SK-N-DZ (cell line): Measurements from ENCODE around the gene SYT5.
"Not testable (repeated sequence)": the region's sequence is repeated elsewhere in the genome, so short reads cannot be mapped to it uniquely, and the experiment has no call there.

Source experiments
- DNase-seq: peaks from one replicate; pipeline ENCODE4 v3.0.0-alpha.2; 2015; ENCODE audit warnings: low spot score

The SYT5 gene

DNA sequence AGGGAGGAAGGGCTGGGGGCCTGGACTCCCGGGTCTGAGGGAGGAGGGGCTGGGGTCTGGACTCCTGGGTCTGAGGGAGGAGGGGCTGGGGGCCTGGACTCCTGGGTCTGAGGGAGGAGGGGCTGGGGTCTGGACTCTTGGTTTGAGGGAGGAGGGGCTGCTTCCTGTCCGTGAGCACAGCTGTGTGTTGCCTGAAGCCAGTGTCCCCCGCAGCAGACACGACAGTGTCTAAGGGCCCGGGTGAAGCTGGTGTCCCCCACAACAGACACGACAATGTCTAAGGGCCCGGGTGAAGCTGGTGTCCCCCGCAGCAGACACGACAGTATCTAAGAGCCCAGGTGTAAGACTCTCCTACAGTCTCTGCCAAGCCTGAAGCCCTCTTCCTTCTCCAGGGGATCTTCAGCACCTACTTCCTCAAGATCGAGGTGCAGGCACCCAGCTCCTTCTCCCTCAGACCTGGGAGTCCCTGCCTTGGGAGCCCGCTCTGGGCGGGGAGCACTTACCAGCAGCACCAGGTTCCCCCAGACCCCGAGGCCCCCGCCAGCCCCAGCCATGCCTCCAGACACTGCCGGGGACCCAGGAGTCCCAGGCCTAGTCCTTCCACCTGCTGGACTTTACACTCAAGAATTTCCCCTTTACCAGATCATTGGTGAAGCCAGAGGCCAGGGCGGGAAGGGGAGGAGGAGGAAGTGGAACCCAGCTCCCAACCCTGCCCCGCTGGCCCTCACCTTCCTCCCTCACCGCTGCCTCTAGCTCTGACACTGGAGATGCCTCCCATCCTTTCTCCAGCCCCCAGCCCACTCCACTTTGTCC is 29.0 kb upstream of the SYT5 start, which contains the start of gene PTPRH:
Gene PTPRH, minus strand, starts transcription at position 622 of the 813 bp plus-strand sequence. Its CDS starts 68 bp downstream, at position 554.
- DNase-seq, result no peak

DNA sequence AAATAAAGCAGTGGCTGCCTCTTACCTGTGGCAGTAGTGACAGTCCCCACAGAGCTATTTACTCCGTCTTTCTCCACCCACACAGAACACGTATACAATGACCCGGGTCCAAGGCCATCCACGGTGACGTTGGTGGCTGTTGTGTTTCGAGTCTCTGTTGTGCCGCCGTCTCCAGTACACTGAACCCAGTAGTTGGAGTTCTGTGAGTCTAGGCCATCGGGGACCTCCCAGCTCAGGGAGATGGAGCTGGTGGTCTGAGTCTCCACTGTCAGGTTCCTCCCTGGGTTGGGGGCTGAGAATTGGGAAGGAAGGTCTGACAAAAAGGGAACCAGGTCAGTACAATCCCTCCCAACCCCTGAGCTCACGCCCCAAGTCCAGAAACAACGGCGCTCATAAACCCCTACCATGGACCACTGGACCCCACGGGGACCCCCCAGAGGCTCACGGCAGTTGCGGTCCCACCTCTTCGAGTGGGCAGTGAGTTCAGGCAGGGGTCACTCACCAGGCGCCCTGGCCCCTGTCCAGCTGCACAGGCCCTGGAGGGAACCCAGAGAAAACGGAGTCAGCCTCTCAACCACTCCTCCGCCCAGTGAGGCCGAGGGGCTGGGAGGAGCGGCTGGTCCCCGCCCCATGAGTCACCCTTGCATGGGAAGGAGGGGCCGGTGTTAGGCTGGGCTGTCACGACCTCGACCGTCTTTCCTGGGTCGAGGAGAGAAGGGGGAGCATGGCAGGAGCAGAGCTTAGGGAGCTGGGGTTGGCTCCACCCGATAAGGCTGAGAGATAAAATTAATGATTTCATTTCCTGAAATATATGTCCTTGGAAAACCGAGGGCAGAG is 26.8 kb upstream of the SYT5 start:
- DNase-seq, result peak; percentile 32

DNA sequence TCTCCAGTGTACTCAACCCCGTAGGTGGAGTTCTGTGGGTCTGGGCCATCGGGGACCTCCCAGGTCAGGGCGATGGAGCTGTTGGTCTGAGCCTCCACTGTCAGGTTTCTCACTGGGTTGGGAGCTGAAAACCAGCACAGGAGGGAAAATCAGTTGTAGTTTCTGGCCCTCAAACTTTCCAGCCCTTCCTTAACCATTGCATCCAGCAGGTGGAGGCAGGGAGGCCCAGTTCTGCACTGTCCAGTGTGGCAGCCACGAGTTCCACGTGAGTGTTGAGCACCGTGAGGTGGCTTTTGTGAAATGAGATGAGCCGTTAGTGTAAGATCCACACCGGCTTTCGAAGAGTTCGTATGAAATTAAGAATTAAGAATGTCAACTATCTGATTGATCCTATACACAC is 22.1 kb upstream of the SYT5 start:
- not testable (repeated sequence) for DNase-seq

DNA sequence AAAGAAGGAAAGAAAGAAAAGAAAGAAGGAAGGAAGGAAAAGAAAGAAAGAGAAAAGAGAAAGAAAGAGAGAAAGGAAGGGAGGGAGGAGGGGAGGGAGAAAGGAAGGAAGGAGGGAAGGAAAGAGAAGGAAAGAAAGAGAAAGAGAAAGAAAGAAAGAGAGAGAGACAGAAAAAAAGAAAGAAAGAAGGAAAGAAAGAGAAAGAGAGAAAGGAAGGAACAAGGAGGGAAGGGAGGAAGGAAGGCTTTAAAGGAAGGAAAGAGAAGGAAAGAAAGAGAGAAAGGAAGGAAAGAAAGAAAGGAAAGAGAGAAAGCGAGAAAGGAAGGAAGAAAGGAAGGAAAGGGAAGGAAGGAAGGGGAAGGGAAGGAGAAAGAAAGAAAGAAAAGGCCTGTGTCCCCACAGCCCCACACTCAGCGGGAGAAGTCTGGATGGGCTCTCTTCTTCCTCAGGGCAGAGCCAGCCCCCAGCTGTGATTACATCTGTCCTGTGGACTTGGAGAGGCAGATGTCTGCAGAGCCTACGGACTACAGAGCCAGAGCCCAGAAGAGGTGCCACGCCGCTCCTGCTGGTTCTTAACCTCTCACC is 19.6 kb upstream of the SYT5 start:
- DNase-seq, result no peak

DNA sequence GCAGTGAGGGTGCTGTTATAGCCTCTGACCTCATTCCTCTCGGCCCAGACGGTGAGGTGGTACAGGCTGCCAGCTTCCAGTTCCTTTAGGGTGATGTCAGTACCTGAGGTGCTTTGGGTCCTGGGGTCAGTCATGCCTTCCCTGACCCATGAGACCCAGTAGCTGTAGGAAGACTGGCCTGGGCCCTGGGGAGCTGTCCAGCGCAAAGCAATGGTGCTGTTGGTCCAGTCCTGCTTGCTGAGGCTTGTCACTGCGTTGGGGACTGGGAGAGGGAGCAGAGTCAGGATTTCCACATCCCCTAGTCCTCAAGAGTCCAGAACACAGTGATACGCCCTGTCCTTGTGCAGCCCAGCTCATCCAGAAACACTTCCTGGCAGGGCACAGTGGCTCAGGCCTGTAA is 18.6 kb upstream of the SYT5 start:
- no peak for DNase-seq

DNA sequence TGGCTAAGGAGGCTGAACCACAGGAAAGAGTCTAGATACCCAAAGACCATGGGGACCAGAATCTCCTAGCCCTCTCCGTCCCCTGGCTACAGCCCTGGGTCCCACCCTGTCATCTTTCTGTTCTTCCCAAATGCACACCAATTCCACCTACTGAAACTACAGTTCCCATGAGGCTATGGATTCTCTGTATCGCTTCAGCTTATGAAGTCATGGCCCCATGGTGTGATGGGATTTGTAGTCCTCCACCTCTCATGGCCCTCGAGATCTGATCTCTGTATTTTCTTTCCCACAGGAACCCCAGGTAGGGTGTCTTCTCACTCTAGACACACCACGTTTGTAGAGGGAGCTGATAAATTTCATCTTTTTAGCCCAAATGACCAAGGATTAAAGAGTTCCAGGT is 17.4 kb upstream of the SYT5 start:
- DNase-seq, result no peak

DNA sequence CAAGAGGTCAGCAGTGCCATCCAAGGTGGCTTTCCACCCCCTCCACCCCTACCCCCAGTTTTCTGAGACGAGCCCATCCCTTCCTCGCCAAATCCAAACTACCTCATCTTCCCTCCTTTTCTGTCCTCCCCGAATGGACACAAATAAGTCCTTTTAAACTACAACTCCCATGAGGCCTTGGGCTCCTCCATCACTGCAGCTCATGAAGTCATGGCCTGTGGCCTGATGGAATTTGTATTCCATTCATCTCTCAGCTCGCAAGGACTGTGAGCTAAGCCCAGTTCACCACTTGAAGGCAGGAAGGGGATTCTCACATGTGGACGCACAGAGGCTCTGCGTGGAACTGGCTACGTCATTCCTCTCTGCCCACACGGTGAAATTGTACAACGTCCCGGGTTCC is 16.7 kb upstream of the SYT5 start:
- no peak for DNase-seq

DNA sequence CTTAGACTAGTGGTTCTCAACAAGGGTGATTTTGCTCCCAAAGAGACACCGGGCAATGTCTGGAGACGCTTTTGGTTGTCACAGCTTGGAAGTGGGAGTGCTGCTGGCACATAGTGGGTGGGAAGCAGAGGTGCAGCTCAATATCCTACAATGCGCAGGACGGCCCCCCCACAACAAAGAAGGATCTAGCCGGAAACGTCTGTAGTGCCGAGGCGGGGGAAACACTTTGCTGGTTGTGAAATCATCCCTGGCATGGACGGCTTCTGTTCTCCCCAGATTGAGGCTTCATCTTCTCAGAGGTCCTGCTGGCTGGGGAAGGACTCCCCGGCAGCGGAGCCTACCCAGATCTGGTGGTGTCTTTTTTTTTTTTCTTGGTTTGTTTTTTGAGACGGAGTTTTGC is 13.4 kb upstream of the SYT5 start:
- no peak for DNase-seq

DNA sequence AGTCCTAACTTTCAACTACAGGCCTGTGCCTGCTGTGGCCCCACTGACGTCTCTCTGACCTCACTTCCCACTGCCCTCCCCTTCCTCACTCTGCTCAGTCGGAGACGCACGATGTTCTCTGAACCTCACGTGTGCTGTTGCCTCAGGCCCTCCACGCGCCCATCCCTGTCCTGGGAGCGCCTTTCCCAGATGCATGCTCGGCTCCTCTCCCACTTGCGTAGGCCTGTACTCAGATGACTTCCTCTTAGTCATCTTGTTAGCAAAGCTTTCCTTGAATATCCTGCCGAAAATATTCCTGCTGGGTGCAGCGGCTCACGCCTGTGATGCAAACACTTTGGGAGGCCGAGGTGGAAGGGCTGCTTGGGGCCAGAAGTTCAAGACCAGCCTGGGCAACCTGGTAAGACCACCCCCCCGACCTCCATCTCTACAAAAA is 9.3 kb upstream of the SYT5 start:
- DNase-seq, result peak; percentile 40

DNA sequence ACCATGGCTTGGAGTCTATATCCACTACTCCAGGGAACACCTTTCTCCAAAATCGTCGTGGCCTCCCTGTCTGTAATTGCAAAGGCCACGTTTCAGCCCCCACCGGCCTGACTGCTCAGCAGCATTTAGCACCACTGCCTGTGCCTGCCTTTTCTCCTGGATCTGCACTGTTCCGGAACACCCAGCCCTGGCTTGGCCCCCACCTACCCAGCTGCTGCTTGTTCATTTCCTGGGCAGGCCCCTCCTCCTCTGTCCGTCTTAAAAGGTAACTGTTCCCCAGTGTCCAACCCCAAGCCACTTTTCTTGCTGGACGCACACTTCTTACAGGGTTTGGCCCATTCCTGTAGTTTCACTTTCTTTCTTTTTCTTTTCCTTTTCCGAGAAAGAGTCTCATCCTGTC is 8.5 kb upstream of the SYT5 start:
- DNase-seq, result no peak

DNA sequence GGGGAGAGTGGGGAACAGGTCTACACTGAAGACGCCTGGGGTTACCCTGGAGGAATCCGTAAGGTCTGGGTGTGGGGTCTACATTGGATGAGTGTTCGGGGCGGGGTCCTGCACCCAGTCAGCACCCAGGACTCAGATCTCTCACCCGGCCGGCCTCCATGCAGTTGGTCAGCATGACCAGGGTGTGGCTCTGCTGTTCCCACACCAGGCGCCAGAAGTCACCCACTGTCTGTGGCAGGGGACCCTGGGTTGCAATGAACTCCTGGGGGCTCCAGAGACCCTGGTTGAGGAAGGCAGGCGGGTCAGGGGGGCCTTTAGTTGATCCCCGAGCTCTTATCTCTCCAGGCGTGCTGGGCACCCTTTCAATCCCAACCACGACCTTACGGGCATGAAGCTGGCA is 6.0 kb upstream of the SYT5 start:
- no peak for DNase-seq

DNA sequence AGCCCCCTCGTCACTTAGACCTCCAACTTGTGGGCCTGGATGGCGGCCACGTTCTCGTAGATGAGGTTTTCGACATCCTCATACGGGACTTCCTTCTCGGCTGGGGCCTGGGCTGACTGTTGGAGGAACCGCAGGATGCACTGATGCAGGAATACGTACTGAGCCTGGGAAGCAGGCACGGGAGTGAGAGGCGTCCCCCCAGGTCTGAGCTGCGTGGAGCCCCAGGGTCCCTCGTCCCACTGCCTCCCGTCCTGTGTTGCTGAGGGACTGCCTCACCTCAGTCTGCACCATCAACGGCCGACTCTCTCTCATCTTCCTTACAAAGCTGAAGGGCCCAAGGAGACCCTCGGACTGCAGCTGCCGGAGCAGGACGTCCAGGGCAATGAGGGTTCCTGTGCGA is 1.7 kb upstream of the SYT5 start:
- no peak for DNase-seq

DNA sequence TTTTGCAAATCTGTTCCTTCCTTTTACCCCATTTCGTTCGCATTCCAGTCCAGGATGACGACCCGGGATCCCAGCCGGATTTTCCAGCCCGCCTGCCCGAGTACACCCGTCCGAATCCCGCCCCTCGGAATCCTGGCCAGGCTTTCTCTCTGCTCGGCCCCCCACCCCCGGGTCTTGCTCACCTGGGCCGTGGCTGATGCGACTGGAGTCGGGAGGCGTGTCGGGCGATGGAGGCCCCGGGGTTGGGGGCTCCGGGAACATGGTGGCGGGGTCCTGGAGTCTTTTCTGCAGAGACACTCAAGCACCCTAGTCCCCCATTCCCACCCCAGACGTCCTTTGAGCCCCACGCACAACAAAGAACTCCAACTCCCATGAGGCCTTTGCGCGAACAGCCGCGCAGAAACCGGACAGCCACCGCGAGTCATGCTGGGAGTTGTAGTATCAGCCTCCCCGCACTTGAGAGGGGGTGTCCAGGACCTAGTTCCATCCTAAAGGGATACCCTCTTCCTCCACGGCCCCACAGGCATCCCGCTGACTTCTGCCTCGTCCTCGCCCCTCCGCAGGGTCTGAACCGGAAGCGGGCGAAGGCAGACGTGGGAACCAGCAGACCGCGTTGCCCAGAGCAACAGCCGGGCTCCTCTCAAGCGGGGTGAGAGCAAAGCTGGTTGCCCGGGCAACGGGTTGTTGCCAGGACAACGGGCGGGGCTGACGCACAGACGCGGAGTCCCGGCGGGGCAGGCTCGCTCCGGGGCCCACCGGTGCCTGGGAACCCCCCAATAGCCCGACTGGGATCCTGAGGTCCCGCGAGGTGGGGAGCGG is 1.1 kb downstream of the SYT5 start:
- DNase-seq, result peak; percentile 73

DNA sequence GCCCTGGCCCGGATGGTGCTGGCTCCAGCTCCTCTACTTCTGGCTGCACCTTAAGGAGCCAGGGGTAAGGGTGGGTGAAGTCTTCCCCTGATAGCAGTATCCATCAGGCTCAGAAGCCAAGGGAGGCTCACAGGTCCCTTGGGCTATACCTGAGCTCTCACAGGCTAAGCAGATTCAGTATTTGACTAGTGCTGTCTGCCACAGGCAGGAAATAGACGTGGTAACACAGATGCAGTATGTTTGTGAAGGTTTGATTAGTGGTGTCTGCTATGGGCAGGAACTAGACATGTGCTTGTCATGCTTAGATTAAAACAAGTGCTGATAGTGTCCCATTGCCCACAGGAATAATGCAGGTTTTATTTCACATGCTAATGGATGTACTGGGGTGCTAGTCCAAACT is 4.0 kb downstream of the SYT5 start:
- no peak for DNase-seq

DNA sequence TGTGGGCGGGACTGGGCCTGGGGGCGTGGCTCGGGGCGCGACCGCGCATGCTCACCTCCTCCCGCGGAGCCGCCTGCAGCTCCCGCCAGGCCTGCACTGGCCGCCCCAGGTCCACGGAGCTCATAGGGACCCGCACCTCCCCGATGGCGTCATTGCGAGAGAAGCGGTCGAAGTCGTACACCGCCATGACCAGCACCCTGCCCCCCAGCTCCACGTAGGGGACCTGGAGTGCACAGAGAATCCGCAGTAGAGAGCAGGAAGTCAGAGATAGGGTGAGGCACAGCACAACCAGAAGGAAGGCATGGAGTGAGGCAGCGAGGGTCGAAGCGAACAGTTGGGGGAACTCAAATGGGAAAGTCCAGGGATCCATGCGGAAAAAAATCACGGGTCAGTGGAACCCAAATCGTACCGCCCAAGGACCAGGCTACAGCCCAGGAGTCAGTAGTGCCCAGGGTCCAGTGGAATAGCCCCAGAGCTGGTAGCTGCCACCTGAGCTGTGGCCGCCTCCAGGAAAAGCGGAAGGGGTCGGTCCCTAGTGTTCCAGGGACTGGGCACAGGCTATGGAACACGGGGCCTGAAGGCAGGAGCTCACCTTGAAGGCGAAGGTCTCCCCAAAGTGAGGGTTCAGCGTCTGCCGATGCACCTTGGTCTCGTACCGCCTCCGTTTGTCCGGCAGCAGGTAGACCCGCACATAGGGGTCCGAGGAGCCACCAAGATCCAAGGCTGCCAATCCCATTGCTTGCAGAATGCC is 4.8 kb downstream of the SYT5 start:
- DNase-seq, result no peak

DNA sequence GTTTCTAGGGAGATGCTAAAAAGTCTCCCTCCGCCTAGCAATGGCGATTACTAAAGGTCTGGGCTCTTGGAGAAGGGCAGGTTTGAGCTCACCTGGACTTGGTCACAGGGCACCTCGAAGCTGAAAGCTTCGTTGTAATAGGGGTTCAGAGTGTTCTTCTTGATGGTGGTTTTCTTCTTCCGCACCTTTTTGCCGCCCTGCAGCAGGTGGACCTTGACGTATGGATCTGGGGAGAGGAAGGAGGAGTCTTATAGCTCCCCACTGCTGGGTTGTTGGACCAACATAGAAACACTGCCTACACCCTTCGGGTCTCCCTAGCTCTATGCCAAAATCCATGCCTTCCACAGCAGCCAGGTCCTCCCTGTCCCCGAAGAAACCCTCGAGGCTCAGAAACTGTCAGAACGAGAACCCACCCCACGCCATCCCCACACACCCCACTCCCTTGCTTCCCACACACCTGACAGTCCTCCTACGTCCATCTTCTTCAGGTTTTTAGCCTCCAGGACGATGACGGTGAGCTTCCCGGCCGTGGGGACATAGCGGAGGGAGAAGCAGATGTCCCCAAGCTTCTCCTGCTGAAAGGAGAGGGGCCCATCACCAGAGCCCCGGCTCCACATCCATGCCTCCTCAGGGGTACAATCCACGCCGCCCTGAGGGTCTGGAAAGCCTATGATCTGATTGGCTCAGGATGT is 5.5 kb downstream of the SYT5 start:
- DNase-seq, result no peak

DNA sequence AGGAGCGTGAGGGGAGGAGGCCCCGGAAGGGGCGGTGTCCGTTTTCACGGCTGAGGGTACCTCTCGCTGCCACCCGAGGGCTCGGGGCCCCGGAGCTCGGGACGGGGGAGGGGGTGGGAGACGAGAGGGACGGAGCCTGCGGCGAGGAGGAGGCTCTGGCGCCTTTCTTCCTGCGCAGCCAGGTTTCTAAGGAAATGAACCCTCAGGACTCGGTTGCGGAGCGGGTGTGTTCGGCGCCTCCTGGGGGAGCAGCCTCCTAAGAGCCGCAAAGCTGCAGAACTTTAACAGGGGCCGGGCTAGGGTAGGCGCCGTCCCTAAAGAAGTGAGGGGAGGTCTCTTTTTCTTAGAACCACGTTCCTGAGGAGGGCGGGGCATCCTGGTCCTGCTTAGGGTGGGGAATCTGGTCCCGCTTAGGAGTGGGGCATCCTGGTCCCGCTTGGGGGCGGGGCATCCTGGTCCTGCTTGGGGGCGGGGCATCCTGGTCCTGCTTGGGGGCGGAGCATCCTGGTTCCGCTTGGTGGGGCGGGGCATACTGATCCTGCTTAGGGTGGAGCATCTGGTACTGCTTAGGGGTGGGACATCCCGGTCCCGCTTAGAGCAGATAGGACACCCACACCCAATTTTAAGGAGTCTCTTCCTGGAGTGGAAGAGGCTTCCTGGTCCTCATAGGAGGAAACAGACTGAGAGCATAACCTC is 6.2 kb downstream of the SYT5 start:
- peak; percentile 34 for DNase-seq

DNA sequence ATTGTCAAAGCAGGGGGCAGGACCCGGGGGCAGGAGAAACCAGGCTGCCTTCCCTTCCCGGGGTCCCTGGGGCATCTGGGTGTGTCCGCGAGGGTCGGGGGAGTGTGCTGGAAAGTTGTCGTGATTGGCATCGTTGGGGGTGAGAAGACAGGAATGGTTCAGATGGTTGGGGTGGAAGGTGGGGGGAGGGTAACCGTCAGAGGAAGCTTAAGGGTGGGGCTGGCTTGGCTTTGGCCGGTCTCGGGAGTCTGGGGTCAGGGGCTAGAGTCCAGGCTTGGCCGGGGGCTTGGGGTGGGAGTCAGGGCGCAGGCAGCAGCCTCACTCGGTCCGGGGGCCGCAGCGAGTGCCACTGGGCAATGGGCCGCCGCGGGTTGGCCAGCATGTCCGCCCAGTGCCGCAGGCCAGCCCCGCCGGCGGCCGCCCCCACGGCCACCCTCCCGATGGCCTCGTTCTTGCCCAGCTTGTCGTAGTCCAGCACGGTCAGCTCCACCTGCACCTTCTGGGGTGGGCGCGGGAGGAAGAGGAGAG is 6.8 kb downstream of the SYT5 start:
- DNase-seq, result no peak

DNA sequence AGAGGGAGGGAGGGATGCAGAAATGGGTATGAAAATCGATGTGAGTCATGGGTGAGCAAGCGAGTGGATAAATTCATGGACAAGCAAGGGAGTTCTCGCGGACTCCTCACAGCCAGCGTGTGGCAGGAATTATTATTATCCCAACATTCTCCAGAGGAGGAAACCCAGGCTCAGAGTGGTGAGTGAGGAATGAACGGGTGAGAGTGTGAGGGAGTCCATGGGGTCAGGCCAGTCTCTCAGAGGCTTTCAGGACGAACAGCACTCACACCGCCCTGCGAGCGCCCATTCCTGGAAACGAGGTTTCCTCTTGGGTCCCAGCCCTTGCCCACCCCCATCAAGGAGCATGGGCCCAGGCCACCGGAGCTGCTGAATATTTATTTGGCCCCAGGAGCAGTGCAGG is 7.3 kb downstream of the SYT5 start:
- DNase-seq, result no peak
